PC-3 (cell line): ENCODE data around the gene CSRP3.

ENCODE experiments used
- CTCF ChIP-seq: fragments of 300-600 bp; sonication (generic); conservative IDR thresholded peaks from 2 replicates; pipeline ENCODE4 v1.5.1; 2017; ENCODE audit warnings: antibody characterized with exemption, low read depth, mild to moderate bottlenecking, low read length
- EZH2 ChIP-seq: fragments of 300-600 bp; sonication (generic); IDR thresholded peaks from one replicate; pipeline ENCODE4 v1.6.1; 2017; ENCODE audit warnings: antibody characterized with exemption, mild to moderate bottlenecking, low read length; ENCODE audit not compliant: unreplicated experiment
- EZH2phosphoT487 ChIP-seq: fragments of 300-600 bp; sonication (generic); IDR thresholded peaks from 2 replicates; pipeline ENCODE4 v1.6.1; 2018; ENCODE audit warnings: mild to moderate bottlenecking, antibody characterized with exemption, low read length, borderline replicate concordance

- TF ChIP-seq EZH2phosphoT487: no peak
- TF ChIP-seq CTCF: no peak
- no peak for TF ChIP-seq EZH2
These were observed 37.4 kb downstream of the CSRP3 start for GRCh38 chr11:19164230-19164855.
